GM12873 (cell line): ENCODE results near the gene SPIRE1.

Experiments used
- TF ChIP-seq, protein P1 (sequence below): IDR thresholded peaks from 2 replicates; pipeline ENCODE4 v1.5.1; 2012; ENCODE audit warnings: low read depth, mild to moderate bottlenecking, moderate library complexity, low read length, control low read depth; ENCODE audit not compliant: insufficient read depth; ENCODE audit errors: missing control alignments

SPIRE1 gene

DNA sequence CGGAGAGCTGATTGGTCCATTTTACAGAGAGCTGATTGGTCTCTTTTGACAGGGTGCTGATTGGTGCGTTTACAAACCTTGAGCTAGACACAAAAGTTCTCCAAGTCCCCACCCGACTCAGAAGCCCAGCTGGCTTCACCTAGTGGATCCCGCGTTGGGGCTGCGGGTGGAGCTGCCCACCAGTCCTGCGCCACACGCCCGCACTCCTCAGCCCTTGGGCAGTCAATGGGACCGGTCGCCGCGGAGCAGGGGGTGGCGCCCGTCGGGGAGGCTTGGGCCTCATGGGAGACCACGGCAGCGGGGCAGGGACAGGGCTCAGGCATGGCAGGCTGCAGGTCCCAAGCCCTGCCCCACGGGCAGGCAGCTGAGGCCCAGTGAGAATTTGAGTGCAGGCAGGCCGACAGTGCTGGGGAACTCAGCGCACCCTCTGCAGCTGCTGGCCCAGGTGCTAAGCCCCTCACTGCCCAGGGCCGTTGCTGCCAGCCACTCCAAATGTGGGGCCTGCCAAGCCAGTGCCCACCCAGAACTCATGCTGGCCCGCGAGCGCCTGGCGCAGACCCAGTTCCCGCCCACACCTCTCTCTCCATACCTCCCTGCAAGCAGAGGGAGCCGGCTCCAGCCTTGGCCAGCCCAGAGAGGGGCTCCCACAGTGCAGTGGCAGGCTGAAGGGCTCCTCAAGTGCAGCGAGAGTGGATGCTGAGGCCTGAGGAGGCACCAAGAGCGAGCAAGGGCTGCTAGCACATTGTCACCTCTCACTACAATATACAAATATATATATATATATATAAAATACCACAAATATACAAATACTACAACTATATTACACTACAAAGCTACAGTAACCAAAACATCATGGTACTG, 100.7 kb downstream of the SPIRE1 start:
- TF ChIP-seq, protein P1, sequence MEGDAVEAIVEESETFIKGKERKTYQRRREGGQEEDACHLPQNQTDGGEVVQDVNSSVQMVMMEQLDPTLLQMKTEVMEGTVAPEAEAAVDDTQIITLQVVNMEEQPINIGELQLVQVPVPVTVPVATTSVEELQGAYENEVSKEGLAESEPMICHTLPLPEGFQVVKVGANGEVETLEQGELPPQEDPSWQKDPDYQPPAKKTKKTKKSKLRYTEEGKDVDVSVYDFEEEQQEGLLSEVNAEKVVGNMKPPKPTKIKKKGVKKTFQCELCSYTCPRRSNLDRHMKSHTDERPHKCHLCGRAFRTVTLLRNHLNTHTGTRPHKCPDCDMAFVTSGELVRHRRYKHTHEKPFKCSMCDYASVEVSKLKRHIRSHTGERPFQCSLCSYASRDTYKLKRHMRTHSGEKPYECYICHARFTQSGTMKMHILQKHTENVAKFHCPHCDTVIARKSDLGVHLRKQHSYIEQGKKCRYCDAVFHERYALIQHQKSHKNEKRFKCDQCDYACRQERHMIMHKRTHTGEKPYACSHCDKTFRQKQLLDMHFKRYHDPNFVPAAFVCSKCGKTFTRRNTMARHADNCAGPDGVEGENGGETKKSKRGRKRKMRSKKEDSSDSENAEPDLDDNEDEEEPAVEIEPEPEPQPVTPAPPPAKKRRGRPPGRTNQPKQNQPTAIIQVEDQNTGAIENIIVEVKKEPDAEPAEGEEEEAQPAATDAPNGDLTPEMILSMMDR: no peak

DNA sequence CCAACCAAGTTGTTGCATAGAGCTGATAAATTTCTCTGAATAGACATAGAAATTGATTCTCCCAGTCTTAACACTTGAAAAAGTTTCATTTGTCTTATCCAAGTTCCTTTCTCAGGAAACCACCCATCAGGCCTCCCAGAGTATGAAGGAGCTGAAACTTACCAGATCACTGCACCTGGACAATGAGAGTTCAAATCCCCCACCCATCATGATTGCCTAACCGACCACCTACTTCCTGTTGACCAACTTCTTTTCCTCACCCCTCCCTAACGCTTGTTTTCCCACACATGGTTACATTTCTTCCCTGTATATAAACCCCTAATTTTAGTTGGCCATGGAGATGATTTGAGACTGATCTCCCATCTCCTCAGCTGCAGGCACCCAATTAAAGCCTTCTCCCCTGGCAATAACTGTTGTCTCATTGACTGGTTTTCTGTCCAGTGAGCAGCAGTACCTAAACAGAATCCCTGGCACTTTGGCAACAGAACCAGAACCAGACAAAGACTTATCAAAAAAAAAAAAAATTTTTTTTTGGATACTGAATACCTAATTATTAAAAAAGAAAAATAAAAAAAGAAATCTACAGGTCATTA, 103.0 kb downstream of the SPIRE1 start:
- TF ChIP-seq, protein P1: no peak

DNA sequence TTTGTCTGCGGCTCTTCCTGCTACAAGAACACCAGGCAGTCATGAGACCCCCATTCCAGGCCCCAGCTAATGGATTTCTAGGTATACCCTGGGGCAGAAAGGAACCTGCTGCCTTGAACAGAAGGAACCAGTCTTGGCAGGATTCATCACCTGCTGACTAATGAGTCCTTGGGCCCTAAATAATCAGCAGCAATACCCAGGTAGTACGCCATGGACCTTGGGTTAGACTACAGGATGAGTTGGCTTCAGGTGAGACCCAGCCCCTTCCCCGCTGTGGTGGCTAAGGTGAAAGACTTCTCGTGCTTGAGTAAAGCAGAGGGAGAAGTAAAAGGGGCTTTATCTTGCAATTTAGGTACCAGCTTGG, 105.0 kb downstream of the SPIRE1 start:
- TF ChIP-seq, protein P1: no peak

DNA sequence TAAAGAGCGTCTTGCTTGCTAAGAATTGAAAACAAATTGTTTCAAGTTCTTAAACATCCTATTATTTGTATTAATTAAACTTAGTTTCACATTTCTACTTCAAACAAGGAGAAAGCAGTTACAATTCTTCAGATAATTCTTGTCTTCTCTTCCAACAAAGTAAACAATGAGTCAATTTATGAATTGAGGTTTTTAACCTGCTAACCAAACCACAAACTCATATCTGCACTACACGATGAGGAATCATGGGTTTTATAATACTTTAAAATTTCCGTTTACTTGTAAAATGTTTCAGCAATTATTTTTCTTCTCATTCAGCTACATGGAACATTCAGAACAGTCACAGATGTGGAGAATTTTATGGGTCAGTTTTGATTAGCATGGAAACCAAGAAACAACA, 114.2 kb downstream of the SPIRE1 start:
- TF ChIP-seq, protein P1: no peak

DNA sequence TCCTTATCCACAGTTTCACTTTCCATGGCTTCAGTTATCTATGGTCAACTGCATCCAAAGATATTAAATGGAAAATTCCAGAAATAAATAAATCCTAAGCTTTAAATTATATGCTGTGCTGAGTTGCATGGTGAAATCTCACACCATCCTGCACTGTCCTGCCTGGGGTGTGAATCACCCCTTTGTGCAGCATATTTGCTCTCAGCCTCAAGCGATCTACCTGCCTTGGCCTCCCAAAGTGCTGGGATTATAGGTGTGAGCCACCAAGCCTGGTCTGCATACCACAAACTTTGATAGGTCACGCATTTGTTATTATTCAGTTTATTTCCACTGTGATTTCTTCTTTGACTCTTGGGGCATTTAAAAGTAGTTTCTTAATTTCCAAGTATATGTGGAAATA, 117.2 kb downstream of the SPIRE1 start:
- TF ChIP-seq, protein P1: no peak

DNA sequence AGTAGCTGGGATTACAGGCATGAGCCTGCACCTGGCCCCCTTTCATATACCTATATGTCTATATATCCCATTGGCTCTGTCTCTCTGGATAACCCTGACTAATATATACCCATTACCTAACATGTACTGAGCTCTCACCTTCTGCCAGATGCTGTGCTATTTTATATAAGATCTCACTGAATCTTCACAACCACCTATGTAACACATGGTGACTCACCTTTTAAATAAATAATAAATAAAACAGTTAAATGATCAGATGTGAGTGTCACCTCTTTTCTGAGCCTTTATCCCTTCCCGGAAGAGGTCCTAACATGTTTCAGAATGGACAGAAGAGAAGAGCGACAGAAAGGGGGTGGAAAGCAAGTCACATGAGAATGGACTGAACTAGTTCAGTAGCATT, 123.1 kb downstream of the SPIRE1 start:
- TF ChIP-seq, protein P1: no peak

DNA sequence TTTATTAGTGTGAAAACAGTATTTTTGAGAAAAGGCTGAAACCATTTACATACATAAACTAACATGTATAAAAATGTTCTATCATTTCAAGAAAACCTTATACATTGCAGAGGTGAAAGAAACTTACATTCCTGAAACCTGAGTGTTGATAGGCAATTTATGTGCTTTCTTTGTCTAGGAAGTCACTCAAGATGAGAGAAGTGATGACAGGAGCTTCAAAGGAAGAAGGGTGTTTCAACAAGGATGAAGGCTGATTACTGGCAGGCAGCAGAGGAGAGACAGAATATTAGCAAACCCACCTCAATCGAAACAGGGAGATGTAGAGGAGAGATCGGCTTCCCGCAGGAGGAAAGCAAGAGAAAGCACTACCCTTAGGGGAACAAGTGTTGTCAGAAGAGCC, 125.2 kb downstream of the SPIRE1 start:
- TF ChIP-seq, protein P1: no peak
